ENCODE measurements around the gene TEX22.

DNA sequence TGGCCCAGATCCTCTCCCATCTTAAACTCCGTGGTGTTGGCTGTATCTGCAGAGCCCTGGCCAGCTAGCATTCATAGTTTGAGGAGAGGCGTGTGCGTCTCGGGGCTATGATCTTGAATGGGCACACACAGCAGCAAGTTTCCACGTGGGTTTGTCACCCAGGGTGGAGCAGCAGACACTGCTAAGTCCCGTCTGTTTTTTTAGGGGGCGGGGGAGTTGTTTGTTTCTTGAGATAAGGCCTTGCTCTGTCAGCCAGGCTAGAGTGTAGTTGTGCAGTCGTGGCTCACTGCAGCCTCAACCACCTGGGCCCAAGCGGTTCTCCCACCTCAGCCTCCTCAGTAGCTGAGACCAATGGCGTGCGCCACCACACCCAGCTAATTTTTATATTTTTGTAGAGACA lies 20.1 kb upstream of the TEX22 start:
- TF ChIP-seq, protein P1, sequence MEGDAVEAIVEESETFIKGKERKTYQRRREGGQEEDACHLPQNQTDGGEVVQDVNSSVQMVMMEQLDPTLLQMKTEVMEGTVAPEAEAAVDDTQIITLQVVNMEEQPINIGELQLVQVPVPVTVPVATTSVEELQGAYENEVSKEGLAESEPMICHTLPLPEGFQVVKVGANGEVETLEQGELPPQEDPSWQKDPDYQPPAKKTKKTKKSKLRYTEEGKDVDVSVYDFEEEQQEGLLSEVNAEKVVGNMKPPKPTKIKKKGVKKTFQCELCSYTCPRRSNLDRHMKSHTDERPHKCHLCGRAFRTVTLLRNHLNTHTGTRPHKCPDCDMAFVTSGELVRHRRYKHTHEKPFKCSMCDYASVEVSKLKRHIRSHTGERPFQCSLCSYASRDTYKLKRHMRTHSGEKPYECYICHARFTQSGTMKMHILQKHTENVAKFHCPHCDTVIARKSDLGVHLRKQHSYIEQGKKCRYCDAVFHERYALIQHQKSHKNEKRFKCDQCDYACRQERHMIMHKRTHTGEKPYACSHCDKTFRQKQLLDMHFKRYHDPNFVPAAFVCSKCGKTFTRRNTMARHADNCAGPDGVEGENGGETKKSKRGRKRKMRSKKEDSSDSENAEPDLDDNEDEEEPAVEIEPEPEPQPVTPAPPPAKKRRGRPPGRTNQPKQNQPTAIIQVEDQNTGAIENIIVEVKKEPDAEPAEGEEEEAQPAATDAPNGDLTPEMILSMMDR (IDR thresholded peaks at IDR 0.05): no peak
- TF ChIP-seq POLR2AphosphoS5 (IDR thresholded peaks at IDR 0.05): no peak
- no peak for TF ChIP-seq POLR2A (IDR thresholded peaks at IDR 0.05)

All from stomach (tissue), 4 donors.